ENCODE measurements around the gene INSL3. TPM values are rescaled to one million over a fixed set of nuclear protein-coding genes. Genes with fewer than 3 reads are reported as not detected.

Gene INSL3
- polyA plus RNA-seq, 1 donor from 2014 or later, result not detected

- Histone ChIP-seq H3K9me3 (ENCODE audit: low read length) (no peaks in the 10 kb centered on the region), H3K4me2 (ENCODE audit: low read length) (peak overlapping the region; percentile 95), H3K9ac (ENCODE audit: low read length) (peak overlapping the region; percentile 93), H2AFZ (ENCODE audit: low read depth, low read length) (no peak overlapping the region), H3K36me3 (ENCODE audit: insufficient read depth, low read length) (no peaks in the 10 kb centered on the region), H3K4me3 (ENCODE audit: low read length) (peak overlapping the region; percentile 99), H3K9me2 (ENCODE audit: insufficient read depth, low read length) (no peaks in the 10 kb centered on the region), H3K27me3 (ENCODE audit: insufficient read depth, low read depth, low read length) (no peaks in the 10 kb centered on the region), H3F3A (ENCODE audit: insufficient read depth, low read length, poor library complexity, severe bottlenecking) (no peaks in the 10 kb centered on the region), H4K20me1 (ENCODE audit: insufficient read depth) (peaks cover 4% of the 10 kb centered on the region), H3K79me2 (replicated peaks; ENCODE audit: insufficient read depth, low read length) (peaks cover 21% of the 10 kb centered on the region), H3K27ac (ENCODE audit: low read length) (peak overlapping the region; percentile 72)
- TF ChIP-seq MXI1 (conservative IDR thresholded peaks at IDR 0.05; ENCODE audit: poor library complexity, severe bottlenecking) (no peak), SMC3 (conservative IDR thresholded peaks at IDR 0.05; ENCODE audit: poor library complexity) (no peak), RAD21 (conservative IDR thresholded peaks at IDR 0.05) (no peak), EP300 (conservative IDR thresholded peaks at IDR 0.05; ENCODE audit: poor library complexity, severe bottlenecking) (no peak), TAF1 (IDR thresholded peaks at IDR 0.05; ENCODE audit: low read depth) (no peak), EZH2 (IDR thresholded peaks at IDR 0.05; ENCODE audit: borderline replicate concordance, insufficient read depth, low read length, poor library complexity, severe bottlenecking) (no peak), POLR2AphosphoS5 (IDR thresholded peaks at IDR 0.05) (no peak)
- TF ChIP-seq, protein P1, sequence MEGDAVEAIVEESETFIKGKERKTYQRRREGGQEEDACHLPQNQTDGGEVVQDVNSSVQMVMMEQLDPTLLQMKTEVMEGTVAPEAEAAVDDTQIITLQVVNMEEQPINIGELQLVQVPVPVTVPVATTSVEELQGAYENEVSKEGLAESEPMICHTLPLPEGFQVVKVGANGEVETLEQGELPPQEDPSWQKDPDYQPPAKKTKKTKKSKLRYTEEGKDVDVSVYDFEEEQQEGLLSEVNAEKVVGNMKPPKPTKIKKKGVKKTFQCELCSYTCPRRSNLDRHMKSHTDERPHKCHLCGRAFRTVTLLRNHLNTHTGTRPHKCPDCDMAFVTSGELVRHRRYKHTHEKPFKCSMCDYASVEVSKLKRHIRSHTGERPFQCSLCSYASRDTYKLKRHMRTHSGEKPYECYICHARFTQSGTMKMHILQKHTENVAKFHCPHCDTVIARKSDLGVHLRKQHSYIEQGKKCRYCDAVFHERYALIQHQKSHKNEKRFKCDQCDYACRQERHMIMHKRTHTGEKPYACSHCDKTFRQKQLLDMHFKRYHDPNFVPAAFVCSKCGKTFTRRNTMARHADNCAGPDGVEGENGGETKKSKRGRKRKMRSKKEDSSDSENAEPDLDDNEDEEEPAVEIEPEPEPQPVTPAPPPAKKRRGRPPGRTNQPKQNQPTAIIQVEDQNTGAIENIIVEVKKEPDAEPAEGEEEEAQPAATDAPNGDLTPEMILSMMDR (IDR thresholded peaks at IDR 0.05; ENCODE audit: poor library complexity, severe bottlenecking), result no peak
- TF ChIP-seq, protein P2, sequence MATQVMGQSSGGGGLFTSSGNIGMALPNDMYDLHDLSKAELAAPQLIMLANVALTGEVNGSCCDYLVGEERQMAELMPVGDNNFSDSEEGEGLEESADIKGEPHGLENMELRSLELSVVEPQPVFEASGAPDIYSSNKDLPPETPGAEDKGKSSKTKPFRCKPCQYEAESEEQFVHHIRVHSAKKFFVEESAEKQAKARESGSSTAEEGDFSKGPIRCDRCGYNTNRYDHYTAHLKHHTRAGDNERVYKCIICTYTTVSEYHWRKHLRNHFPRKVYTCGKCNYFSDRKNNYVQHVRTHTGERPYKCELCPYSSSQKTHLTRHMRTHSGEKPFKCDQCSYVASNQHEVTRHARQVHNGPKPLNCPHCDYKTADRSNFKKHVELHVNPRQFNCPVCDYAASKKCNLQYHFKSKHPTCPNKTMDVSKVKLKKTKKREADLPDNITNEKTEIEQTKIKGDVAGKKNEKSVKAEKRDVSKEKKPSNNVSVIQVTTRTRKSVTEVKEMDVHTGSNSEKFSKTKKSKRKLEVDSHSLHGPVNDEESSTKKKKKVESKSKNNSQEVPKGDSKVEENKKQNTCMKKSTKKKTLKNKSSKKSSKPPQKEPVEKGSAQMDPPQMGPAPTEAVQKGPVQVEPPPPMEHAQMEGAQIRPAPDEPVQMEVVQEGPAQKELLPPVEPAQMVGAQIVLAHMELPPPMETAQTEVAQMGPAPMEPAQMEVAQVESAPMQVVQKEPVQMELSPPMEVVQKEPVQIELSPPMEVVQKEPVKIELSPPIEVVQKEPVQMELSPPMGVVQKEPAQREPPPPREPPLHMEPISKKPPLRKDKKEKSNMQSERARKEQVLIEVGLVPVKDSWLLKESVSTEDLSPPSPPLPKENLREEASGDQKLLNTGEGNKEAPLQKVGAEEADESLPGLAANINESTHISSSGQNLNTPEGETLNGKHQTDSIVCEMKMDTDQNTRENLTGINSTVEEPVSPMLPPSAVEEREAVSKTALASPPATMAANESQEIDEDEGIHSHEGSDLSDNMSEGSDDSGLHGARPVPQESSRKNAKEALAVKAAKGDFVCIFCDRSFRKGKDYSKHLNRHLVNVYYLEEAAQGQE (IDR thresholded peaks at IDR 0.05; ENCODE audit: borderline replicate concordance), result no peak
These were observed 39.7 kb upstream of the INSL3 start for GRCh38 chr19:17860993-17861360.

- Histone ChIP-seq H3K27me3 (ENCODE audit: insufficient read depth, low read depth, low read length) (no peaks in the 10 kb centered on the region), H4K20me1 (ENCODE audit: insufficient read depth) (peaks cover 4% of the 10 kb centered on the region), H3F3A (ENCODE audit: insufficient read depth, low read length, poor library complexity, severe bottlenecking) (no peaks in the 10 kb centered on the region), H3K9ac (ENCODE audit: low read length) (peak overlapping the region; percentile 93), H3K36me3 (ENCODE audit: insufficient read depth, low read length) (no peaks in the 10 kb centered on the region), H2AFZ (ENCODE audit: low read depth, low read length) (peak overlapping the region; percentile 36), H3K9me3 (ENCODE audit: low read length) (no peaks in the 10 kb centered on the region), H3K9me2 (ENCODE audit: insufficient read depth, low read length) (no peaks in the 10 kb centered on the region), H3K79me2 (replicated peaks; ENCODE audit: insufficient read depth, low read length) (peaks cover 21% of the 10 kb centered on the region), H3K4me3 (ENCODE audit: low read length) (peak overlapping the region; percentile 99), H3K4me2 (ENCODE audit: low read length) (peak overlapping the region; percentile 95), H3K27ac (ENCODE audit: low read length) (peak overlapping the region; percentile 72)
- TF ChIP-seq POLR2AphosphoS5 (IDR thresholded peaks at IDR 0.05), result no peak
- no peak for TF ChIP-seq EZH2 (IDR thresholded peaks at IDR 0.05; ENCODE audit: borderline replicate concordance, insufficient read depth, low read length, poor library complexity, severe bottlenecking)
- no peak for TF ChIP-seq EP300 (conservative IDR thresholded peaks at IDR 0.05; ENCODE audit: poor library complexity, severe bottlenecking)
- no peak for TF ChIP-seq RAD21 (conservative IDR thresholded peaks at IDR 0.05)
- no peak for TF ChIP-seq TAF1 (IDR thresholded peaks at IDR 0.05; ENCODE audit: low read depth)
- TF ChIP-seq MXI1 (conservative IDR thresholded peaks at IDR 0.05; ENCODE audit: poor library complexity, severe bottlenecking), result no peak
- TF ChIP-seq, protein P2 (IDR thresholded peaks at IDR 0.05; ENCODE audit: borderline replicate concordance), result no peak
- TF ChIP-seq, protein P1 (IDR thresholded peaks at IDR 0.05; ENCODE audit: poor library complexity, severe bottlenecking), result no peak
- no peak for TF ChIP-seq SMC3 (conservative IDR thresholded peaks at IDR 0.05; ENCODE audit: poor library complexity)
These were observed 39.1 kb upstream of the INSL3 start for GRCh38 chr19:17860331-17860992.
